Parathyroid adenoma (tissue), 2 donors: Measurements from ENCODE around the gene RPH3AL.
"Not testable (repeated sequence)": the region's sequence is repeated elsewhere in the genome, so short reads cannot be mapped to it uniquely, and the experiment has no call there.

Source experiments
- H2AFZ ChIP-seq: fragments of 300-600 bp; sonication (generic); one replicate; pipeline ENCODE4 v1.7.0; 2017; ENCODE audit warnings: antibody characterized with exemption, mild to moderate bottlenecking
- H3K27ac ChIP-seq: fragments of 300-600 bp; sonication (generic); one replicate; pipeline ENCODE4 v1.7.0; 2017
- H3K27me3 ChIP-seq: fragments of 300-600 bp; sonication (generic); one replicate; pipeline ENCODE4 v1.7.0; 2017; ENCODE audit warnings: low read length; ENCODE audit not compliant: control insufficient read depth, insufficient read depth
- H3K36me3 ChIP-seq: fragments of 300-600 bp; sonication (generic); one replicate; pipeline ENCODE4 v1.7.0; 2017; ENCODE audit warnings: low read length; ENCODE audit not compliant: control insufficient read depth, insufficient read depth
- H3K4me1 ChIP-seq: fragments of 300-600 bp; sonication (generic); one replicate; pipeline ENCODE4 v1.7.0; 2017; ENCODE audit warnings: control low read depth
- H3K4me2 ChIP-seq: fragments of 300-600 bp; sonication (generic); one replicate; pipeline ENCODE4 v1.7.0; 2017; ENCODE audit warnings: low read length
- H3K4me3 ChIP-seq: fragments of 300-600 bp; sonication (generic); one replicate; pipeline ENCODE4 v1.7.0; 2017; ENCODE audit warnings: low read depth, low read length
- H3K79me2 ChIP-seq: fragments of 300-600 bp; sonication (generic); one replicate; pipeline ENCODE4 v1.7.0; 2017; ENCODE audit warnings: control low read depth
- H3K9ac ChIP-seq: fragments of 300-600 bp; sonication (generic); one replicate; pipeline ENCODE4 v1.7.0; 2017; ENCODE audit warnings: mild to moderate bottlenecking
- H3K9me3 ChIP-seq: fragments of 300-600 bp; sonication (generic); one replicate; pipeline ENCODE4 v1.7.0; 2017; ENCODE audit warnings: low read length; ENCODE audit not compliant: control insufficient read depth
- CTCF ChIP-seq: fragments of 300-600 bp; sonication (generic); IDR thresholded peaks from one replicate; pipeline ENCODE4 v1.7.0; 2017; ENCODE audit warnings: antibody characterized with exemption, mild to moderate bottlenecking
- donor health status: primary hyperparathyroidism.

The RPH3AL gene

GRCh38 chr17:206941-207560, 145.6 kb downstream of the RPH3AL start:
- Histone ChIP-seq H2AFZ (no peak overlapping the region), H3K9me3 (no peaks in the 10 kb centered on the region), H3K27me3 (no peaks in the 10 kb centered on the region), H3K36me3 (no peaks in the 10 kb centered on the region), H3K27ac (no peak overlapping the region), H3K4me2 (no peak overlapping the region), H3K79me2 (no peaks in the 10 kb centered on the region), H3K4me3 (no peak overlapping the region), H3K9ac (no peak overlapping the region), H3K4me1 (no peaks in the 10 kb centered on the region)
- TF ChIP-seq CTCF, result no peak

GRCh38 chr17:206484-206883, 146.1 kb downstream of the RPH3AL start:
- not testable (repeated sequence) for H3K9me3 ChIP-seq, H3K9ac ChIP-seq, H3K27me3 ChIP-seq, H3K4me1 ChIP-seq, H3K36me3 ChIP-seq, H3K27ac ChIP-seq, H3K79me2 ChIP-seq, H2AFZ ChIP-seq, H3K4me2 ChIP-seq, H3K4me3 ChIP-seq

- H3K9me3 ChIP-seq, result no peaks in the 10 kb centered on the region
- H3K79me2 ChIP-seq, result no peaks in the 10 kb centered on the region
- no peak overlapping the region for H3K9ac ChIP-seq
- H3K27me3 ChIP-seq, result no peaks in the 10 kb centered on the region
- TF ChIP-seq CTCF, result no peak
- no peak overlapping the region for H2AFZ ChIP-seq
- H3K4me2 ChIP-seq, result no peak overlapping the region
- H3K4me3 ChIP-seq, result no peak overlapping the region
- H3K27ac ChIP-seq, result no peak overlapping the region
- H3K4me1 ChIP-seq, result no peaks in the 10 kb centered on the region
- no peaks in the 10 kb centered on the region for H3K36me3 ChIP-seq
These were observed 146.8 kb downstream of the RPH3AL start for GRCh38 chr17:205817-206216.

- Histone ChIP-seq H3K4me3 (no peak overlapping the region), H3K36me3 (no peaks in the 10 kb centered on the region), H3K9ac (no peak overlapping the region), H3K4me2 (no peak overlapping the region), H3K27me3 (no peaks in the 10 kb centered on the region), H3K4me1 (no peaks in the 10 kb centered on the region), H3K9me3 (no peaks in the 10 kb centered on the region), H2AFZ (no peak overlapping the region), H3K27ac (no peak overlapping the region), H3K79me2 (no peaks in the 10 kb centered on the region)
- TF ChIP-seq CTCF, result no peak
These were observed 147.4 kb downstream of the RPH3AL start for GRCh38 chr17:205148-205669.

- no peaks in the 10 kb centered on the region for H3K4me1 ChIP-seq
- no peak overlapping the region for H3K4me2 ChIP-seq
- no peaks in the 10 kb centered on the region for H3K9me3 ChIP-seq
- no peak overlapping the region for H3K27ac ChIP-seq
- TF ChIP-seq CTCF, result no peak
- no peaks in the 10 kb centered on the region for H3K27me3 ChIP-seq
- H3K9ac ChIP-seq, result no peak overlapping the region
- H3K4me3 ChIP-seq, result no peak overlapping the region
- H3K79me2 ChIP-seq, result no peaks in the 10 kb centered on the region
- H3K36me3 ChIP-seq, result no peaks in the 10 kb centered on the region
- H2AFZ ChIP-seq, result no peak overlapping the region
These were observed 148.0 kb downstream of the RPH3AL start for GRCh38 chr17:204427-205147.
